GM12873 (cell line): ENCODE data around the gene PLB1.

Experiments used
- CTCF ChIP-seq: IDR thresholded peaks from 2 replicates; pipeline ENCODE4 v1.5.1; 2012; ENCODE audit warnings: low read depth, mild to moderate bottlenecking, moderate library complexity, low read length, control low read depth; ENCODE audit not compliant: insufficient read depth; ENCODE audit errors: missing control alignments

PLB1 gene

GRCh38 chr2:28546242-28546641 lies 50.4 kb downstream of the PLB1 start:
- TF ChIP-seq CTCF = no peak

- no peak for TF ChIP-seq CTCF
Observed at GRCh38 chr2:28547223-28547860, 51.5 kb downstream of the PLB1 start.

GRCh38 chr2:28547906-28548600 lies 52.2 kb downstream of the PLB1 start:
- TF ChIP-seq CTCF = no peak

- no peak for TF ChIP-seq CTCF
Observed at GRCh38 chr2:28552045-28552823, 56.4 kb downstream of the PLB1 start.

GRCh38 chr2:28556303-28556702 lies 60.4 kb downstream of the PLB1 start:
- TF ChIP-seq CTCF = no peak

GRCh38 chr2:28557389-28558131 lies 61.7 kb downstream of the PLB1 start:
- TF ChIP-seq CTCF = no peak
